K562 (cell line): ENCODE results near the gene JPT1. TPM values are rescaled to one million over a fixed set of nuclear protein-coding genes. Genes with fewer than 3 reads are reported as not detected.
A peak's percentile ranks its signal among the peaks of the same experiment; 100 is the strongest.

ENCODE experiments used
- ADNP ChIP-seq: fragments of 200-800 bp; sonication (Bioruptor generic); IDR thresholded peaks from 2 replicates; pipeline ENCODE4 v1.6.1; 2016; ENCODE audit warnings: missing genetic modification characterization, missing compliant biosample characterization
- BMI1 ChIP-seq: fragments of 150-350 bp; IDR thresholded peaks from 2 replicates; pipeline ENCODE4 v1.6.1; 2014; ENCODE audit warnings: low read length
- CBX2 ChIP-seq: fragments of 200-600 bp; sonication (generic); IDR thresholded peaks from one replicate; pipeline ENCODE4 v1.6.1; 2012; ENCODE audit warnings: mild to moderate bottlenecking, low read length, inconsistent platforms; ENCODE audit not compliant: insufficient read depth, poor library complexity, severe bottlenecking
- CCAR2 ChIP-seq: fragments of 200-400 bp; formaldehyde crosslinking; IDR thresholded peaks from 2 replicates; pipeline ENCODE4 v1.6.1; 2017; ENCODE audit warnings: mild to moderate bottlenecking, low read depth, low read length
- HNRNPL ChIP-seq: fragments of 200-400 bp; formaldehyde crosslinking; IDR thresholded peaks from 2 replicates; pipeline ENCODE4 v1.6.1; 2017; ENCODE audit warnings: low read depth, mild to moderate bottlenecking, low read length
- IRF2 ChIP-seq: sonication (generic); formaldehyde crosslinking; IDR thresholded peaks from 2 replicates; pipeline ENCODE4 v1.8.1; 2022; ENCODE audit warnings: mild to moderate bottlenecking, missing genetic modification reagents
- NBN ChIP-seq: fragments of 450-650 bp; IDR thresholded peaks from 2 replicates; pipeline ENCODE4 v1.6.1; 2016; ENCODE audit warnings: low read depth, mild to moderate bottlenecking
- NONO ChIP-seq, 2 experiments: fragments of 200-400 bp in 1 of 2; fragments of 450-650 bp in 1 of 2; formaldehyde crosslinking in 1 of 2; IDR thresholded peaks; 2 replicates each; pipeline ENCODE4 v1.6.1; 2017; ENCODE audit warnings: low read depth in 2 of 2, mild to moderate bottlenecking in 2 of 2, moderate library complexity in 2 of 2, low read length in 1 of 2
- SAP30 ChIP-seq: fragments of 200-600 bp; sonication (generic); IDR thresholded peaks from 2 replicates; pipeline ENCODE4 v1.6.1; 2012; ENCODE audit warnings: borderline replicate concordance, low read depth, mild to moderate bottlenecking, moderate library complexity, low read length, control low read depth, inconsistent platforms; ENCODE audit not compliant: insufficient read depth, poor library complexity, severe bottlenecking
- SMARCB1 ChIP-seq: IDR thresholded peaks from 2 replicates; pipeline ENCODE4 v1.6.1; 2011; ENCODE audit warnings: improper control_type of control experiment, low read depth; ENCODE audit not compliant: insufficient read length
- SNIP1 ChIP-seq: fragments of 450-650 bp; IDR thresholded peaks from 2 replicates; pipeline ENCODE4 v1.7.1; 2017; ENCODE audit warnings: low read depth, mild to moderate bottlenecking
- SREBF1 ChIP-seq: fragments of 150-350 bp; IDR thresholded peaks from 2 replicates; pipeline ENCODE4 v1.6.1; 2014; ENCODE audit warnings: antibody characterized with exemption, low read depth, low read length, borderline replicate concordance
- THRAP3 ChIP-seq: fragments of 450-650 bp; IDR thresholded peaks from 2 replicates; pipeline ENCODE4 v1.6.1; 2016; ENCODE audit warnings: mild to moderate bottlenecking, inconsistent platforms, borderline replicate concordance
- TRIM28 ChIP-seq: fragments of 450-650 bp; IDR thresholded peaks from 2 replicates; pipeline ENCODE4 v1.6.1; 2017
- ZNF316 ChIP-seq: fragments of 450-650 bp; IDR thresholded peaks from 2 replicates; pipeline ENCODE4 v1.6.1; 2016
- ZNF444 ChIP-seq: fragments of 250-450 bp; sonication (Bioruptor Pico); IDR thresholded peaks from 2 replicates; pipeline ENCODE4 v1.4.0; 2020; ENCODE audit warnings: mild to moderate bottlenecking, moderate library complexity
- polyA plus RNA-seq, 8 experiments: library from polyadenylated mRNA; depleted of rRNA in 4 of 8; stranded (reverse) in 5 of 8; unstranded in 3 of 8; fragments of >200 nt; fragmentation: Nextera tagmentation in 2 of 8; fragmentation: Illumina TruSeq in 1 of 8; extraction: Ambion mirVana in 2 of 8; extraction: Trizol in 1 of 8; gene quantifications; 2 replicates each; pipeline versions ENCODE4 v1.2.1 to v1.2.3, GENCODE V29; 2011 to 2014; ENCODE audit warnings: inconsistent platforms in 1 of 8, missing spikeins in 1 of 8
- total RNA-seq, 7 experiments: library from RNA; depleted of rRNA in 6 of 7; stranded (reverse); fragments of >200 nt in 6 of 7; fragmentation: Illumina TruSeq in 2 of 7; extraction: Trizol in 2 of 7; gene quantifications; 2 replicates each; pipeline versions ENCODE4 v1.2.1 to v1.2.3, GENCODE V29; 2011 to 2021; ENCODE audit warnings: low replicate concordance in 1 of 7
- TF ChIP-seq, protein P1 (sequence below): sonication (generic); formaldehyde crosslinking; IDR thresholded peaks from 2 replicates; pipeline ENCODE4 v1.8.1; 2023; ENCODE audit warnings: missing genetic modification reagents, mild to moderate bottlenecking, borderline replicate concordance
- TF ChIP-seq, protein P2 (sequence below): fragments of 450-650 bp; IDR thresholded peaks from 2 replicates; pipeline ENCODE4 v1.6.1; 2017; ENCODE audit warnings: mild to moderate bottlenecking, moderate library complexity
- TF ChIP-seq, protein P3 (sequence below): sonication (generic); formaldehyde crosslinking; IDR thresholded peaks from 2 replicates; pipeline ENCODE4 v1.8.1; 2023; ENCODE audit warnings: mild to moderate bottlenecking, missing genetic modification reagents

Gene JPT1
- total and polyA plus RNA-seq, 9 of the 15 experiments (the other 6 are each of a cell fraction or from before 2014, with no cell fraction given) = 56.7 to 292 (median 144) TPM

DNA sequence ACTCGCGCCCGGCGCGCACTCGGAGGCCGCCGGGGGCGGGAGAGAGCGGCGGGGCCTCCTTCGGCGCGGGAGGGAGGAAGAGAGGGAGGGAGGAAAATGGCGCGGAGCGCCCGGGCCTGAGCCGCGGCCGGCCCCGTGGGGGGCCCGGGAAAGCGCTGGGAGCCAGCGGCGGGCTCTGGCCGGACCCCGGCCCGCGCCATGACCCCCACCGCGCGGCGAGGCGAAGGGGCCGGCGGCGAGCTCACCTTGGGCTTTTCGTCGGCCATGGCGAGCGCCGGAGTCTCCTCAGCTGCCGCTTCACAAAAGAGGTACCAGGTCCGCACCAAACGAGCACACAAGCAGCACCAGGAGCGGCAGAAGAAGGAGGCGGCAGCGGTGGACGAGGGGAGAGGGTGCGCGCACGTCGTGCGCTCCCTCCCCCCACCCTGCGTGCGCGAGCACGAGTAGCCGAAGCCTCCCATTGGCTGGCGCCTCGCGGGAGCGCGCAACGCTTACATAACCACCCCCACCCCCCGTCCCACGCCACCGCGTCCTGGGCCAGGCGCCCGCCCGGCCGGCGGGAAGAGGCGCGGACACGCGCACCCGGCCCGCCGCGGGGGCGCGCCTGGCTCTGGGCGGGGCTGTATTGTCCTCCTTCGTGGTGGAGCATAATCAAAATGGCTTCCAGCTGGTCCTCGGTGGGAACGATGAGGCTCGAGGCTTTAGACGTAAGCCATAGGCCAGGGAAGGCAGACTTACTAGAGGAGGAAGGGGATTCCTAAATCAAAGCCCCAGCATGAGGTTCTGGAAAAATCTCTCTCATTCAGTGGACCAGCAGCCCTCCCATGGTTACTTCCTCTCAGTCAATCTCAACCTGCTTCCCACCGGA, 28.5 kb upstream of the JPT1 start, which contains the start of gene SUMO2 (continued):
- TF ChIP-seq, protein P1, sequence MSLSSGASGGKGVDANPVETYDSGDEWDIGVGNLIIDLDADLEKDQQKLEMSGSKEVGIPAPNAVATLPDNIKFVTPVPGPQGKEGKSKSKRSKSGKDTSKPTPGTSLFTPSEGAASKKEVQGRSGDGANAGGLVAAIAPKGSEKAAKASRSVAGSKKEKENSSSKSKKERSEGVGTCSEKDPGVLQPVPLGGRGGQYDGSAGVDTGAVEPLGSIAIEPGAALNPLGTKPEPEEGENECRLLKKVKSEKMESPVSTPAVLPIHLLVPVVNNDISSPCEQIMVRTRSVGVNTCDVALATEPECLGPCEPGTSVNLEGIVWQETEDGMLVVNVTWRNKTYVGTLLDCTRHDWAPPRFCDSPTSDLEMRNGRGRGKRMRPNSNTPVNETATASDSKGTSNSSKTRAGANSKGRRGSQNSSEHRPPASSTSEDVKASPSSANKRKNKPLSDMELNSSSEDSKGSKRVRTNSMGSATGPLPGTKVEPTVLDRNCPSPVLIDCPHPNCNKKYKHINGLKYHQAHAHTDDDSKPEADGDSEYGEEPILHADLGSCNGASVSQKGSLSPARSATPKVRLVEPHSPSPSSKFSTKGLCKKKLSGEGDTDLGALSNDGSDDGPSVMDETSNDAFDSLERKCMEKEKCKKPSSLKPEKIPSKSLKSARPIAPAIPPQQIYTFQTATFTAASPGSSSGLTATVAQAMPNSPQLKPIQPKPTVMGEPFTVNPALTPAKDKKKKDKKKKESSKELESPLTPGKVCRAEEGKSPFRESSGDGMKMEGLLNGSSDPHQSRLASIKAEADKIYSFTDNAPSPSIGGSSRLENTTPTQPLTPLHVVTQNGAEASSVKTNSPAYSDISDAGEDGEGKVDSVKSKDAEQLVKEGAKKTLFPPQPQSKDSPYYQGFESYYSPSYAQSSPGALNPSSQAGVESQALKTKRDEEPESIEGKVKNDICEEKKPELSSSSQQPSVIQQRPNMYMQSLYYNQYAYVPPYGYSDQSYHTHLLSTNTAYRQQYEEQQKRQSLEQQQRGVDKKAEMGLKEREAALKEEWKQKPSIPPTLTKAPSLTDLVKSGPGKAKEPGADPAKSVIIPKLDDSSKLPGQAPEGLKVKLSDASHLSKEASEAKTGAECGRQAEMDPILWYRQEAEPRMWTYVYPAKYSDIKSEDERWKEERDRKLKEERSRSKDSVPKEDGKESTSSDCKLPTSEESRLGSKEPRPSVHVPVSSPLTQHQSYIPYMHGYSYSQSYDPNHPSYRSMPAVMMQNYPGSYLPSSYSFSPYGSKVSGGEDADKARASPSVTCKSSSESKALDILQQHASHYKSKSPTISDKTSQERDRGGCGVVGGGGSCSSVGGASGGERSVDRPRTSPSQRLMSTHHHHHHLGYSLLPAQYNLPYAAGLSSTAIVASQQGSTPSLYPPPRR = no peak
- TF ChIP-seq THRAP3 (no peak), IRF2 (CRISPR knock-in tag) (no peak), BMI1 (no peak), SREBF1 (no peak), HNRNPL (peak; percentile 5; the same call in 1 of the 2 replicates), SMARCB1 (no peak), NBN (no peak), ZNF444 (CRISPR knock-in tag) (no peak), ZNF316 (no peak), SNIP1 (no peak), SAP30 (peak; percentile 12), CCAR2 (no peak), ADNP (tag) (no peak), NONO (IDR thresholded peaks at IDR 0.05; ENCODE audit: low read depth in 2 of 2, low read length in 1 of 2) (peak; percentile 39 to 48; a peak in 2 of 4 replicates), CBX2 (no peak), TRIM28 (no peak; the same call in 1 of the 2 replicates)
- TF ChIP-seq, protein P2, sequence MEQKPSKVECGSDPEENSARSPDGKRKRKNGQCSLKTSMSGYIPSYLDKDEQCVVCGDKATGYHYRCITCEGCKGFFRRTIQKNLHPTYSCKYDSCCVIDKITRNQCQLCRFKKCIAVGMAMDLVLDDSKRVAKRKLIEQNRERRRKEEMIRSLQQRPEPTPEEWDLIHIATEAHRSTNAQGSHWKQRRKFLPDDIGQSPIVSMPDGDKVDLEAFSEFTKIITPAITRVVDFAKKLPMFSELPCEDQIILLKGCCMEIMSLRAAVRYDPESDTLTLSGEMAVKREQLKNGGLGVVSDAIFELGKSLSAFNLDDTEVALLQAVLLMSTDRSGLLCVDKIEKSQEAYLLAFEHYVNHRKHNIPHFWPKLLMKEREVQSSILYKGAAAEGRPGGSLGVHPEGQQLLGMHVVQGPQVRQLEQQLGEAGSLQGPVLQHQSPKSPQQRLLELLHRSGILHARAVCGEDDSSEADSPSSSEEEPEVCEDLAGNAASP = no peak
- TF ChIP-seq, protein P3, sequence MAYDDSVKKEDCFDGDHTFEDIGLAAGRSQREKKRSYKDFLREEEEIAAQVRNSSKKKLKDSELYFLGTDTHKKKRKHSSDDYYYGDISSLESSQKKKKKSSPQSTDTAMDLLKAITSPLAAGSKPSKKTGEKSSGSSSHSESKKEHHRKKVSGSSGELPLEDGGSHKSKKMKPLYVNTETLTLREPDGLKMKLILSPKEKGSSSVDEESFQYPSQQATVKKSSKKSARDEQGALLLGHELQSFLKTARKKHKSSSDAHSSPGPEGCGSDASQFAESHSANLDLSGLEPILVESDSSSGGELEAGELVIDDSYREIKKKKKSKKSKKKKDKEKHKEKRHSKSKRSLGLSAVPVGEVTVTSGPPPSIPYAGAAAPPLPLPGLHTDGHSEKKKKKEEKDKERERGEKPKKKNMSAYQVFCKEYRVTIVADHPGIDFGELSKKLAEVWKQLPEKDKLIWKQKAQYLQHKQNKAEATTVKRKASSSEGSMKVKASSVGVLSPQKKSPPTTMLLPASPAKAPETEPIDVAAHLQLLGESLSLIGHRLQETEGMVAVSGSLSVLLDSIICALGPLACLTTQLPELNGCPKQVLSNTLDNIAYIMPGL (CRISPR knock-in tag) = peak; percentile 57; the same call in 1 of the 2 replicates
